SK-N-MC (cell line): ENCODE results near the gene SLC25A47.

Source experiments
- EZH2 ChIP-seq: fragments of 200-600 bp; sonication (generic); IDR thresholded peaks from one replicate; pipeline ENCODE4 v1.6.1; 2017; ENCODE audit warnings: antibody characterized with exemption
- POLR2AphosphoS5 ChIP-seq: IDR thresholded peaks from 2 replicates; pipeline ENCODE4 v1.6.1; 2012; ENCODE audit warnings: mild to moderate bottlenecking, low read depth, low read length, borderline replicate concordance

DNA sequence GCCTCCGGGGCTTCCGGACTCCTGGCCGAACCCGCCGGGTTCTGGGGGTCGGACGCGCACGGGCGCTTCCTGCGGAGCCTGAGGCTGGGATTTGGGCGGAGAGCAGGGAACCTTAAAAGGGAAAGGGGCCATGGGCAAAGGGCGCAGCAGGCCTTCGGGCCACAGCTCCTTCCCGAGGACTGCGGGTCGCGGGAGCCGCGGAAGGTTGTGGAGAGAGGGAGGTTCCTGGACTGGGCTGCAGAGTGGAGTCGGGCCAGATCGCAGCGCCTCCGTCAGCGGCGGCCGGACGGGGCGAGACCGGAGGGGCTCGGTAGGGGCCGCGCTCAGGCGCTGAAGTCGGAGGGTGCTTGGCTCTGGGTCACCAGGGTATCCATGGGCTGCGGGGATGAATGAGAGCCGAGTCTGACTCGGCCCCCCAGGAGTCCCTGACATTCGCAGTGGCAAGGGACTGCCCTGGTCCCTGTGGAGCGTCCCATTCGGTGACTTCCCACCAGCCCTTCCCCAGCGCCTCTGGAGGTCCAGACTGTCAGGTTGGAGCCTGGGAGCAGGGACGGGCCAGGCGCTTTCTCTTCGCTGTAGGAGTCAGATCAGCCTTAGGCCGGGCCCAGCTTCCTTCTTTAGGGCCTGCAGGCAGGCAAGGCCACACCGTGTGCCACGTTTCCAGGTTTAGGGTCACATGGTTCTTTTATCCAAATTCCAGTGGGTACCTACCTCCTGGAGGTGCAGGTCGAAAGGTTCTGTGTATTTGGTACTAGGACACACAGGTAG is 16.0 kb upstream of the SLC25A47 start:
- TF ChIP-seq POLR2AphosphoS5 (no peak), EZH2 (no peak)
